RWPE1 (cell line): ENCODE measurements around the gene CTNNA1.

Experiments
- CTCF ChIA-PET: fragments of 350-600 bp; sonication (Branson Sonifier 250); formaldehyde crosslinking; extraction: SDS; loops from one replicate; lab custom pipeline; 2021; lab: Yijun Ruan, JAX
- POLR2A ChIA-PET: fragments of 400-600 bp; formaldehyde crosslinking; extraction: SDS; loops from one replicate; lab custom pipeline; 2020; ENCODE audit warnings: antibody characterized with exemption; ENCODE audit not compliant: low non-redundant PET; lab: Yijun Ruan, JAX
- DNase-seq: peaks from one replicate; pipeline ENCODE4 v3.0.0; 2012; ENCODE audit warnings: low spot score
- H3K27ac ChIP-seq: fragments of 450-650 bp; 2 replicates; pipeline ENCODE4 v1.5.1; 2017
- TF ChIP-seq, protein P1 (sequence below): fragments of 450-650 bp; conservative IDR thresholded peaks from 2 replicates; pipeline ENCODE4 v1.5.1; 2017; ENCODE audit warnings: low read depth, mild to moderate bottlenecking

The CTNNA1 gene

DNA sequence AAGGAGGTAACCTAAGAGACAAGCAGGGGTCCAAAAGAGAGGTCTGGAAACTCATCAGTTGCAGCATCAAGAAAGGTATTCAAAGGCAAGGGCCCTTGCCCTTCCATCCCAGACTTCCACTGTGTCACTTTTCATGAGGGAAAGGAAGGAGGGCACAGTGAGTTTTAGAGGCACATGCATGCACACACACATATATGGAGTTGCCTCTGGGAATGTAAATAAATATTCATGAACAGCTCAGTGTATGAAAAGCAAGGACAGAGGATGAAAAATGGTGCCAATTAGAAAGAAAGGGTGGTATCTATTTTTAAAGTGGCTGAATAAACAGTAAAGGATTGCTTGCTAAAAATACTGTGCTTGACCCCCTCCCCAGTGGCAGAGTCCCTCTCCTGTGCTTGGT lies 227.2 kb downstream of the CTNNA1 start:
- no peak for DNase-seq
- TF ChIP-seq, protein P1, sequence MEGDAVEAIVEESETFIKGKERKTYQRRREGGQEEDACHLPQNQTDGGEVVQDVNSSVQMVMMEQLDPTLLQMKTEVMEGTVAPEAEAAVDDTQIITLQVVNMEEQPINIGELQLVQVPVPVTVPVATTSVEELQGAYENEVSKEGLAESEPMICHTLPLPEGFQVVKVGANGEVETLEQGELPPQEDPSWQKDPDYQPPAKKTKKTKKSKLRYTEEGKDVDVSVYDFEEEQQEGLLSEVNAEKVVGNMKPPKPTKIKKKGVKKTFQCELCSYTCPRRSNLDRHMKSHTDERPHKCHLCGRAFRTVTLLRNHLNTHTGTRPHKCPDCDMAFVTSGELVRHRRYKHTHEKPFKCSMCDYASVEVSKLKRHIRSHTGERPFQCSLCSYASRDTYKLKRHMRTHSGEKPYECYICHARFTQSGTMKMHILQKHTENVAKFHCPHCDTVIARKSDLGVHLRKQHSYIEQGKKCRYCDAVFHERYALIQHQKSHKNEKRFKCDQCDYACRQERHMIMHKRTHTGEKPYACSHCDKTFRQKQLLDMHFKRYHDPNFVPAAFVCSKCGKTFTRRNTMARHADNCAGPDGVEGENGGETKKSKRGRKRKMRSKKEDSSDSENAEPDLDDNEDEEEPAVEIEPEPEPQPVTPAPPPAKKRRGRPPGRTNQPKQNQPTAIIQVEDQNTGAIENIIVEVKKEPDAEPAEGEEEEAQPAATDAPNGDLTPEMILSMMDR = no peak
- ChIA-PET CTCF (interaction anchor here (0.8 kb wide), 1 partner anchor 15 kb away, joined by 3 read pairs; no protein-coding TSS in a partner anchor), POLR2A (no interaction called here)
- no peak overlapping the region for H3K27ac ChIP-seq

DNA sequence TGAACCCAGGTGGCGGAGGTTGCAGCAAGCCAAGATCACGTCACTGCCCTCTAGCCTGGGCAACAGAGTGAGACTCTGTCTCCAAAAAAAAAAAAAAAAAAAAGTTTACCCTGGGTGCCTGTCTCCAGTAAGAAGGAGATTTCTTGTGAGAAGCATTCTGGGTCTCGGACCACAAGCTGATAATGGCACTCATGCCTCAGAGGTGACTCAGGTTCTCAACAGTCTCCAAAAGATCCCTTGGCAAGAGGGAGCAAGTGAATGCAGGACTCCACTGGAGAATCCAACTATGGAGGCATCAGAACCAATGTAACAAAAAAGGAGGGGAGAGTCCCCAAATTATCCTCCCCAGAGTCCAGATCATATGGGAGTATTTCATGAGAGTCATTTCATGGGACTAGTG lies 227.9 kb downstream of the CTNNA1 start:
- H3K27ac ChIP-seq = no peak overlapping the region
- DNase-seq = no peak
- ChIA-PET CTCF (no interaction called here), POLR2A (no interaction called here)
- TF ChIP-seq, protein P1 = no peak

DNA sequence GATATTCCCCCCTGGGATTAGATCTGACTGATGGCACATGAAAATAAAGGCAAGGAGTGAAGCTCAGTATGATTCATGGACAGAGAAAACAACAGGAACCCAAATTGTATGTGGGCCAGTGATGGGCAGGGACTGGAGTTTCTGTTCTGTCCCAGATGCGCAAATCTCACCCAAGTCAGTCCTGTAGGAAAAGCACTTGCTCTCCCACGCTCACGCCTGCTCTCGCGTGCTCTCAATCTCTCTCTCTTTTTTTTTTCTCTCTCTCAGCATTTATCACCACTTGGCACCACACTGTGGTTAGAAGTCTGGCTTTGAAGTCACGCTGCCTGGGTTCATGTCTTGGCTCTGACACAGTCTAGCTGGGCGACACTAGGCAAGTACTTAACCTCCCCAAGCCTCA lies 228.4 kb downstream of the CTNNA1 start:
- ChIA-PET CTCF (no interaction called here), POLR2A (no interaction called here)
- TF ChIP-seq, protein P1 = no peak
- H3K27ac ChIP-seq = no peak overlapping the region
- DNase-seq = no peak

DNA sequence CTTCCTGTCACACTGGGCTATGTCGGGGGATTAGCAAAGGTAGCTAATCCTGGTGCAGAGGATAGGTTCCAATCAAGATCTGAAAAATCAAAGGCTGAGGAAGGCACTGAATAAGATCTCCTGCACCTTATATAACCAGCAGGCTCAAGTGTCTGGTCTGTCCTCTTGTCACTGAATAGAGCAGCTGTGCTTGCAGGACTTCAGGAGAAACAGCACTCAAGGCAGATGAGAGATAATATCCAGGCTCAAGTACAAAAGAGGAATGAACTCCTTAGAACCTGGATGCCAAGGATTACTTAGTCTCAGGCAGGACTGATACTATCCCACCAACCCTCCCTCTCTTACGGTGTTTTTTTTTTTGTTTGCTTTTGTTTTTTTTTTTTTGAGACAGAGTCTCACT lies 230.8 kb downstream of the CTNNA1 start:
- ChIA-PET POLR2A (no interaction called here), CTCF (interaction anchor here (0.6 kb wide), 1 partner anchor 55 kb away, joined by 5 read pairs; no protein-coding TSS in a partner anchor)
- DNase-seq = no peak
- no peak overlapping the region for H3K27ac ChIP-seq
- TF ChIP-seq, protein P1 = no peak
